DOHH2 (cell line): Measurements from ENCODE around the gene STK32B.
"Not testable (repeated sequence)": the region's sequence is repeated elsewhere in the genome, so short reads cannot be mapped to it uniquely, and the experiment has no call there.

Source experiments
- H3F3A ChIP-seq: fragments of 200-600 bp; sonication (generic), shearing (Covaris generic); 2 replicates; pipeline ENCODE4 v1.6.0; 2016; ENCODE audit warnings: antibody characterized with exemption, mild to moderate bottlenecking; ENCODE audit not compliant: control insufficient read depth, insufficient read depth
- H3K27ac ChIP-seq: fragments of 200-600 bp; sonication (generic); 2 replicates; pipeline ENCODE4 v1.5.1; 2014; ENCODE audit warnings: low read depth, mild to moderate bottlenecking, low read length, moderate library complexity
- H3K27me3 ChIP-seq: fragments of 200-600 bp; sonication (generic); 2 replicates; pipeline ENCODE4 v1.6.1; 2014; ENCODE audit warnings: mild to moderate bottlenecking, low read length, mixed read lengths; ENCODE audit not compliant: control insufficient read depth
- H3K36me3 ChIP-seq: fragments of 200-600 bp; sonication (generic); 2 replicates; pipeline ENCODE4 v1.6.1; 2014; ENCODE audit warnings: mild to moderate bottlenecking, low read length, moderate library complexity, mixed read lengths; ENCODE audit not compliant: control insufficient read depth
- H3K4me1 ChIP-seq: fragments of 200-600 bp; sonication (generic); 2 replicates; pipeline ENCODE4 v1.6.1; 2014; ENCODE audit warnings: mild to moderate bottlenecking, low read length, mixed read lengths; ENCODE audit not compliant: control insufficient read depth
- H3K4me2 ChIP-seq: fragments of 200-600 bp; sonication (generic); 2 replicates; pipeline ENCODE4 v1.6.0; 2014; ENCODE audit warnings: mild to moderate bottlenecking, low read length, moderate library complexity
- H3K4me3 ChIP-seq: fragments of 200-600 bp; sonication (generic); 2 replicates; pipeline ENCODE4 v1.5.1; 2014; ENCODE audit warnings: mild to moderate bottlenecking, low read length, mixed read lengths
- H3K79me2 ChIP-seq: fragments of 200-600 bp; sonication (generic); 2 replicates; pipeline ENCODE4 v1.6.1; 2014; ENCODE audit warnings: mild to moderate bottlenecking, low read length, mixed read lengths; ENCODE audit not compliant: control insufficient read depth
- H3K9me2 ChIP-seq: fragments of 200-600 bp; sonication (generic); replicated peaks from 2 replicates; pipeline ENCODE4 v1.6.1; 2014; ENCODE audit warnings: mild to moderate bottlenecking, low read length, mixed read lengths; ENCODE audit not compliant: control insufficient read depth
- H3K9me3 ChIP-seq: fragments of 200-600 bp; sonication (generic); 2 replicates; pipeline ENCODE4 v1.6.1; 2014; ENCODE audit warnings: antibody characterized with exemption, low read length, mixed read lengths; ENCODE audit not compliant: control insufficient read depth, insufficient read depth
- H4K20me1 ChIP-seq: fragments of 200-600 bp; sonication (generic); 2 replicates; pipeline ENCODE4 v1.6.0; 2014; ENCODE audit warnings: low read depth, mild to moderate bottlenecking, antibody characterized with exemption, low read length, moderate library complexity; ENCODE audit not compliant: control insufficient read depth, insufficient read depth
- CTCF ChIP-seq: fragments of 200-600 bp; sonication (generic); IDR thresholded peaks from one replicate; pipeline ENCODE4 v1.5.1; 2014; ENCODE audit warnings: antibody characterized with exemption, mild to moderate bottlenecking, low read depth, low read length; ENCODE audit not compliant: poor library complexity, severe bottlenecking
- EZH2phosphoT487 ChIP-seq: fragments of 200-600 bp; sonication (generic); IDR thresholded peaks from 2 replicates; pipeline ENCODE4 v1.6.1; 2017; ENCODE audit warnings: borderline replicate concordance, mild to moderate bottlenecking, antibody characterized with exemption, low read length, moderate library complexity, mixed read lengths

Gene STK32B

GRCh38 chr4:5433196-5433595 lies 381.9 kb downstream of the STK32B start:
- H3K79me2 ChIP-seq: no peaks in the 10 kb centered on the region
- H3F3A ChIP-seq: no peaks in the 10 kb centered on the region
- H3K36me3 ChIP-seq: no peaks in the 10 kb centered on the region
- TF ChIP-seq CTCF (no peak), EZH2phosphoT487 (no peak)
- H4K20me1 ChIP-seq: no peaks in the 10 kb centered on the region
- H3K9me3 ChIP-seq: no peaks in the 10 kb centered on the region
- H3K27me3 ChIP-seq: no peaks in the 10 kb centered on the region
- no peak overlapping the region for H3K4me2 ChIP-seq
- H3K27ac ChIP-seq: no peak overlapping the region
- H3K4me3 ChIP-seq: no peak overlapping the region
- H3K4me1 ChIP-seq: no peaks in the 10 kb centered on the region
- H3K9me2 ChIP-seq: no peaks in the 10 kb centered on the region

DNA sequence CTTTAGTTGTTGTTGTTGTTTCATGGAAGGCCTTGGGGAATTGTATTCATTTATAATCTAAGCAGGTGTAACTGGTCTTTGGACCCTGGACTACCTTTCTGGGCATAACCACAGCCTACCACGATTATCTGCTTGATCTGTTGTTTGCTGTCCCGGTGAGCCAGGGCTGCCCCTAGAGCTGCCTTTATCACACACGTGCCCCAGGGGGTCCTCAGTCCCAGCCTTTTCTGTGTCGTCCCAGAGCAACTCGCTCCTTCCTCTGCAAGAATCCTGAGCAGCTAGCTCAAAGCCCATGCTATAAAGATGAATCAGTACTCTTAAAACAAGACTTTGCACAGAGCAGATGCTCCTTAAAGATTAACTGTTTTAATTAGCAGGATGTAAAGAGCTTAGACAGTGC lies 383.9 kb downstream of the STK32B start:
- Histone ChIP-seq H3K79me2 (no peaks in the 10 kb centered on the region), H3K9me3 (no peaks in the 10 kb centered on the region), H3K9me2 (no peaks in the 10 kb centered on the region), H3K27ac (no peak overlapping the region), H3K36me3 (no peaks in the 10 kb centered on the region), H3F3A (no peaks in the 10 kb centered on the region), H3K4me1 (no peaks in the 10 kb centered on the region), H3K27me3 (no peaks in the 10 kb centered on the region), H3K4me2 (no peak overlapping the region), H4K20me1 (no peaks in the 10 kb centered on the region), H3K4me3 (no peak overlapping the region)
- TF ChIP-seq EZH2phosphoT487 (no peak), CTCF (no peak)

DNA sequence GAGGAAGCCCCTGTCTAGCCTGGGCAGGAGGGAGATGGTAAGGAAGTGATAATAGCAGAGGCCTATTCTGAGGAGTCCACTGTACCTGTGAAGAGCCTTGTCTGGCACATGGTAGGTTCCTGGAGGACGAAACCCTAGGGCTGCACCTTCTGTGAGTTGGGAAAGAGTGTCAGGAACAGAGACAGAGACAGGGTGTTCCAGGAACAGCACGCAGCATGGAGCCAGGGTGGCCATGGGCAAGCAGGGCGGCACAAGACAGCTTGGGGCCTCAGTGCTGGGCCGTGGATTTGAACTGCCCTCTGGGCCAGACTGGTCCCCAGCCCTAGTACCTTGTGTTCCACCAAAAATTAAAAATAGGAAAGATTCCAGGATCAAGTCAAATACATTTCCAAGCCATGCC lies 384.5 kb downstream of the STK32B start:
- Histone ChIP-seq H3K4me2 (no peak overlapping the region), H3K36me3 (no peaks in the 10 kb centered on the region), H3K4me1 (no peaks in the 10 kb centered on the region), H3K9me2 (no peaks in the 10 kb centered on the region), H3K27ac (no peak overlapping the region), H3K4me3 (no peak overlapping the region), H3F3A (no peaks in the 10 kb centered on the region), H3K27me3 (no peaks in the 10 kb centered on the region), H3K9me3 (no peaks in the 10 kb centered on the region), H3K79me2 (no peaks in the 10 kb centered on the region), H4K20me1 (no peaks in the 10 kb centered on the region)
- TF ChIP-seq EZH2phosphoT487 (no peak), CTCF (no peak)

DNA sequence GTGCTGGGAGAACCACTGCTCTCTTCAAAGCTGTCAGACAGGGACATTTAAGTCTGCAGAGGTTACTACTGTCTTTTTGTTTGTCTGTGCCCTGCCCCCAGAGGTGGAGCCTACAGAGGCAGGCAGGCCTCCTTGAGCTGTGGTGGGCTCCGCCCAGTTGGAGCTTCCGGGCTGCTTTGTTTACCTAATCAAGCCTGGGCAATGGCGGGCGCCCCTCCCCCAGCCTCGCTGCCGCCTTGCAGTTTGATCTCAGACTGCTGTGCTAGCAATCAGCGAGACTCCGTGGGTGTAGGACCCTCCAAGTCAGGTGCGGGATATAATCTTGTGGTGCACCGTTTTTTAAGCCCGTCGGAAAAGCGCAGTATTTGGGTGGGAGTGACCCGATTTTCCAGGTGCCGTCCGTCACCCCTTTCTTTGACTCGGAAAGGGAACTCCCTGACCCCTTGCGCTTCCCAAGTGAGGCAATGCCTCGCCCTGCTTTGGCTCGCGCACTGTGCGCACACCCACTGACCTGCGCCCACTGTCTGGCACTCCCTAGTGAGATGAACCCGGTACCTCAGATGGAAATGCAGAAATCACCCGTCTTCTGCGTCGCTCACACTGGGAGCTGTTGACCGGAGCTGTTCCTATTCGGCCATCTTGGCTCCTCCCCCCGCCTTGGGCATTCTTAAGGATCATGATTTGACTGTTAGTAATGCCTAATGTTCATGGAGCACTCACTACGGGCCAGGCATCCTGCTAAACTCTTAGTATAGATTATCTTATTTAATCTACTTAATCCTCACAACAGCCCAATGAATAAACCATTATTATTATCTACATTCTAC lies 392.9 kb downstream of the STK32B start:
- H3F3A ChIP-seq, H3K27ac ChIP-seq, H3K79me2 ChIP-seq, H3K36me3 ChIP-seq, H3K9me2 ChIP-seq, H3K4me3 ChIP-seq, H3K4me1 ChIP-seq, H3K9me3 ChIP-seq, H3K4me2 ChIP-seq, H4K20me1 ChIP-seq, H3K27me3 ChIP-seq: not testable (repeated sequence)
